Astrocyte of the hippocampus (primary cell): ENCODE measurements around the gene NKD1.

Experiments used
- DNase-seq: peaks from one replicate; pipeline ENCODE4 v3.0.0; 2011; ENCODE audit warnings: low read depth, low spot score

The NKD1 gene

DNA sequence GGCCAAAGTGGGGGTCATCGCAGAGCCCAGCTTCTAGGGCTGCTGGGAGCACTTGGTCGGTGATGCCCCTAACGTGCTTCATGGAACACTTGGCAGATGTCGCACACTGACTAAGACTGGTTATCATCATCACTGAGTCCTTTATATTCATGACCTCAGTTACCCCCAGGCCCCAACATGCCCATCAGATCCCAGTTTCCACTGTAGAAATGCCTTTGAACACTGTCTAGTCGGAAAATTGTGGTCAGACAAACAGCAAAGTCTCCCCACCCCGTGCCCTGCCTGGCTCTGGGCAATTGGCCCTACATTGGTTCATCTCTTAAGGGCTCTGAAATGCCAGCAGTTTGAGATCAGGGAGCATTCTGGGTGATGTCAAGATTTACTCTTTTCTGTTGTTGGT, 51.3 kb downstream of the NKD1 start:
- no peak for DNase-seq

DNA sequence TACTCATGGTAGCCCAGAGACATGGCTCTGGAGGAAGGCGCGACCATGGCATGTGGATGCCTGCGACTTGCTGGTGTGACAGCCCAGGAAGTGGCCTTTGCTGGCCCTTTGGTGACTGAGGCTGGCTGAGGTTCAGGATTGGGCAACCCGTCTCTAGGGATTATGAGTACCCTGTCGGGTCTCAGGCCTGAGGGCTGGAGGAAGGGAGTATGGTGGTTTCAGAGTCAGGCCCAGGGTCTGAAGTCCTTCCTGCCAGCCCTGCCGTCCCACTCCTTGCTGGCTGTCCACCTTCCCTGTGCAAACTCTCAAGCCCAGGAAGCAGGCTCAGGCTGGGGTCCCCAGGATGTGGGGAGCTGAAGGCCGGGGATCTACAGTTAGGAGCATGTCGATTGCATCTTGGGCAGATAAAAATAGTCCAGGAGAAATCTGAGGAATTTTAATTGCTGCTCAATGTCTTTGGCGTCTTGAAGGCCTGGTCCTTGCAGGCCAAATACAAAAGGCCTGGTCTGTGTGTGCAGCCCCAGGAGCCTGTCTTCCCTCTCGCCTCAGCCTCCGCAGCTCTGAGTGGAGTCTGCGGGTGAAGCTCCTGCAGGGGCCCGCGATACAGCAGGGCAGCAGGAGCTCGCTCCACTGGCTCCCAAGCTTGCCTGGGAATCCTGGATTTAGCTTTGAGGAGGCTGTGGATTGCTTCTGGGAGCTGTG, 52.5 kb downstream of the NKD1 start:
- DNase-seq = no peak

DNA sequence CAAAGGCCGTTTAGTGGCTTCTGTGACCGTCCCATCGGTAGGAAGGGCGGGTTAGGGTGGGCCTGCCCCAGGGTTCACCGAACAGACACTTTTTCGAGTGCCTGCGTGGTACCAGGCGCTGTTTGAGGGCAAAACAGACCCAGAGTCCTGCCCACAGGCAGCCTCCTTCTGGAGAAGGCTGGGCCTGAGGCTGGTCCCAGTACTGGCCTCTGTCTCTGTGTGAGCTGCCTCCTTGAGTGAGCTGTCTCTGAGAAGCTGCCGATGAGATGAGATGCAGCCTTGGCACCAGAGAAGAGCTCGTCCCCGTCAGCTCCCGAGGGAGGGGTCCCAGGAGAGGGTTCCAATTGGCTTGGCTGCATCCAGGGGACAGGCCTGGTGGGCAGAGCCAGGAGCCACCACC, 53.1 kb downstream of the NKD1 start:
- no peak for DNase-seq

DNA sequence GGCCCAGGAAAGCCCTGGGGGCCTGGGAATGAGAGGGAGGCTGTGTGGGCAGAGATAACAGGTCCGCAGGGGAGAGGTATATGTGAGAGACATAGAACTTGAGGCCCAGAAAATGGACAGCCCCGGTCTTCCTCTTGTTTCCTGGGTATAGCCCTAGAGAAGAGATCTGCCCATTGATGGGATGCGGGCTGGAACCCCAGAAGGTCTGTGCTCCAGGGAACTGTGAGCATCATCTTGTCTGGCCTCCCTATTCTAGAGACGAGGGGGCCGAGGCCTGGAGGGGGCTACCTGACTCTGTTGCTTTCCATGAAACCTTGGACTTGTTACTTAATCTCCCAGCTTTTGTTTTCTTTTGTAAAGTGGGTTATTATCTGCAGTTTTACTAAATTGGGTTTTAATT, 53.9 kb downstream of the NKD1 start:
- DNase-seq = no peak

DNA sequence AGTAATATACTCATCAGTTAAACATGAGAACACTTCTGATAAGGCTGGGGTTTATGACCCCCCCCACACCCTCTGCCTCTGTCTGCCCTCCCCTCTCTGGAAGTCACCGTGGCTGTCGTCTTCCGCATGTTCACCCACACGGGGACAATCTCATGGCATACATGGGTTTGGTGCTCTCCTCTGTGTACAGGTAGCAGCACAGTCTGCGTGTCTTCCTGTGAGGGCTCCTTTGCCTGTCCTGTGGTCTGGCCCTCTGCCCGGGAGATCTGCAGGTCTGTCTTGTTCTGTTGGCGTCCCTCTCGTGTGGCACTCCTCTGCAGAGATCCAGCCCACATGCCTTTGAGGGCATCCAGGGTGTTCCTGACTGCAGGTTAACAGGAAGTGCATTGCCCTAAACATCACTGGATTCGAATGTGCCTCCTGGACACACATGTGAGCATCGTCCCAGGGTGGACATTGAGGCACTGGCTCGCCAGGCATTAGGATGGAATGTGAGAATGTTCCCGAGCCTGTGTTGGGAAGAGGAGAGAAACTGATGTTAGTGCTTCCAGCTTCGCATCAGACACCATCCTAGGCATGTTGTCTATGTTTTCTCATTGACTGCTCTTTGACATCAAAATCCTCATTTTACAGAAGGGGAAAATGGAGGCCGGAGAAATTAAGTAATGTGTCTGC, 54.5 kb downstream of the NKD1 start:
- no peak for DNase-seq

DNA sequence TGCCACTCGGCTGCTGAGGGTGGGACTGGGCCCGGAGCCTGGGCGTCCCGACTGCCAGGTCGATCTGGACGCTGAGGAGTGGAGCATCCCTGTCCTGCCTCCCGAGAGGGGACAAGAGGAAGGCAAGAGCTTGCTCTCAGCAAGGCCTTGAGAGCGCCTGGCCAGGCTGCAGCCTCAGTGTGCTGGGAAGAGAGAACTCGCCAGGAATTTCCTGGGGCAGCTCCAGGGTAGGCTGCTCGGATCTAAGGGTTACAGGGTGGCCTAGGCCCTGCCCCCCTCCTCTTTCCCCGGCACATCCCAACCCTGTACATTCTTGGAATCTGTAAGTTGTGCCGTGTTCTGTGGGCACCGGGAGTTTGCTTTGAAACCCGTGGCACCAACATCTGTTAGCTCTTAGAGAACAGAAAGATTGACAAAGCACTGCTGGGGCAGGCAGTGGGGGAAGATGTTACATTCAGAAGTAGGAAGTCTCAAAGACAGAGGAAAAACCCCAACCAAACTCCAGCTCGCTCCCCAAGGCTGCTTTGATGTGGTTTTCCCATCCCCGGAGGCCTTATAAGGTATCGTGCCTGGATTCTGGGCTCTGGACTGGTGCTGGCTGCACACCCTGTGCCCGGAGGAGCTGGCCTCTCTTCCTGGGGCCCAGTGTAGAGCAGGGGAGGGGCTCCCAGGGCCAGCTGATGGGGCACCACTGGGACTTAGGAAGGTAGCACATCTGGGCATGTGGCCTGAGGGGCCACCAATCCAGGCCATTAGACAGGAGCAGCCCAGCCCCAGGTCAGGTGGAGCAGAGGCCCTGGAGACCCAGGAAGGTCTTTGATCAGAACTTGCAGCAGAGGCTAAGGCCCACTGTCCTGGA, 55.2 kb downstream of the NKD1 start:
- DNase-seq = peak; percentile 81

DNA sequence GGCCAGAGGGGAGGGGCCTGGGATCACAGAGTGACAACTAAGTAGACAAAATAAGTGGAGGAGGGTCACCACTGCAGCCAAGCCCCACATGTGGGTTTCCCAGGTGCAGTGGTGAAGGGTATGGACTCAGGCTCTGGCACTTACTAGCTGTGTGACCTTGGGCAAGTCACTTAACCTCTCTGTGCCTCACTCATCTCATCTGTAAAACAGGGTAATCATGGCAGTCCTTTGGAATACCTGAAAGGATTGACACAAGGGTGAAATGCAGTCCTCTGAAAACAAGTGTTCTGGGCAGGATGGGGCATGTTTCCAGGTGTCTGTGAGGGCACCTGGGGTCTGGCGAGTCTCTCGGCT, 55.8 kb downstream of the NKD1 start:
- DNase-seq = no peak

DNA sequence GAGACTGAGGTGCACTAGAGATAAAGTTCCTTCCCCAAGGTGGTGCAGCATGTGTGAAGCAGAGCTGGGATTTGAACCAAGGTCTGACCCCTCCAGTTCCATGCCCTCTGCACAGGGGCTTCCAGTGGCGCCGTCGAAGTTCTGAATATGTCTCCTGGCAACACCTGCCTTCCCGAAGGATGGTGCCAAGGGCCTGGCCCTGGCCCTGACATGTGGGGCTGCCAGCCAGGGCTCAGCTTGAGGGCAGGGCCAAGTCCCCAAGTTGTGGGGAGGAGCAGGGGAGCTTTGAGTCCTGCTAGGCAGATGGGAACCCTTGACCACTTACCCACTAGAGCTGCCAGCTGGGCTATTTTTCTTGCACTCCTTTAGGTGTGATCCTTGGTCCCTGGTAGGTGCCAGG, 56.4 kb downstream of the NKD1 start:
- DNase-seq = no peak

DNA sequence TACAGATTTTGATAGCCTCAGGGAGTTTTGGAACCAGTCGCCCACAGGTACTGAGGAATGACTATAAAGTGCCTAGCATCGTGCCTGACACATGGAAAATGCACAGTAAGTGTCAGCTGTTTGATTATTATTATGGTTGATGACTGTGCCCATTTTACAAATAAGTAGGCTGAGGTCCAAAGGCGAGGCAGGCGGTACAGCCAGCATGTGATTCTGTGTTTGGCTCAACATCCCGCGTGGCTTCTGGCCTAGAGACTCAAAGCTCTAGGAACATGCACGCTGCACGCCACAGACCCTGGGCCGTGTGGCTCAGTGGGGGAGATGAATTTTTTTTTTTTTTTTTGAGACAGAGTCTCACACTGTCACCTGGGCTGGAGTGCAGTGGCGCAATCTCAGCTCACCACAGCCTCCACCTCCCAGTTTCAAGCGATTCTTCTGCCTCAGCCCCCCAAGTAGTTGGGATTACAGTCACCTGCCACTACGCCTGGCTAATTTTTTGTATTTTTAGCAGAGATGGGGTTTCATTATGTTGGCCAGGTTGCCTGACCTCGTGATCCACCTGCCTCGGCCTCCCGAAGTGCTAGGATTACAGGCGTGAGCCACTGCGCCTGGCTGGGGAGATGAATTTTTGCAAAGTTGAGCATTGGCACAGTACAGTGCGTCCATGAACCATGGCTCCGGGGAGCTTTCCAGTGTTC, 57.7 kb downstream of the NKD1 start:
- DNase-seq = no peak

DNA sequence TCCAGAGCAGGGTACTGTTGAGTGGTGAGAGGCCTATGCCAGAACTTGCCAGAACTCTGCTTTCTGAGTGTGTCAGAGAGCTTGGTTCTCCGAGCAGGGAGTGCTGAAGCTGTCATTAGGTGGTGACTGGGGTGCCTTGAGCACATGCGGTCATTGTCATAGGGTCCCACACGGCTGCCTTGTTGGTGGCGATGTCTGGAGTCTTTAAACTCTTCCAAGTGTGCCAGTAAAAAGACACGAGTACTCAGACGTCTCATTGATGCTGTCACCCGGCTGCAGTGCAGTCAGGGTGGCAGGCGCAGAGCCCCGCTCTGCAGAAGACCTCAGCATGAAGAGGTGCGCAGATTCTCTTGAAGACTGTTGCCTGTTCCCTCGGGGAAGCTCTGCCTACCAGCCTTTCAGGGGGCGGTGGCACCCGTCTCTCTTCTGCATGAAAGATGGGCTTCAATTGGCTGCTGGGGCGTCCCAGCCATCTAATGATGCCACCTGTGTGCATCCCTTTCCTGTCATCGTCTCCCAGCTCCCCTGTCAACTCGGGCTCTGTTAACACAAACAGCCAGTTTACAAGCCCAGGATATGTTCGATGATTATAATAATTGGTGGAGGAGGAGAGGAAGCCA, 58.3 kb downstream of the NKD1 start:
- no peak for DNase-seq

DNA sequence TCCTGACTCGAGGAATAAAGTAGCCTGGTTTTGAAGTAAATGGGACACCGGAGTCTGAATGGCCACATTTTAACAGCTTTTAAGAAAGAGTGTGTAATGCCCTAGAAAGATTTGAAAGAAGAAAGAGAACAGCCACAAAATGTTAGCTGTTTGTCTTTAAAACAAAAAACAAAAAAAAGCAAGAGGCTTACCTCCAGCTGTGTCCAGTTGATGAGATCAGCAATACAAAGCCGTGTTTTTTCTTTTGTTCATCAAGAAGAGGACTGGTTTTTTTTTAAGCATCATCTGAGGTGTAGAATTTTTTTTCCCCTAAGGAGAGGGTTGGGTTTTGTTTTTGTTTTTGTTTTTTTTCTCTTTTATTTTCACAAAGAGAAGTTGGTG, 58.8 kb downstream of the NKD1 start:
- no peak for DNase-seq

DNA sequence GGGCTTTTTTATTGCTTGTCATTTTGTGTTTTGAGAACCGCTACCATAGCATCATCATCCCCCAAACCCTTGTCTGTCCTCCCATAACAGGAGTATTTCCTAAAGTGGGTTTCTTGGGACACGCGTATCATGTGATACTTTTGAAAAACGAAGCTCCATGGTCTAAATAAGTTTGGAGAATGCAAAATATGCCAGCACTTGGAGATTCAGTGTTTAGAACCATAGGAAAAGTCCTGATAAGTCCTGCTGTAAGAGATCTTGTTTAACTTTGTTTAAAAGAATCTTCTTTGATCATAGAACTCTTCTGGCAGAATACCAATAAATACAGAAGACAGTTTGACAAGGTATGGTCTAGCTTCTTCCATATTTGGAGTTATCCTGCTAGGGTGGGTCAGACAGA, 59.3 kb downstream of the NKD1 start:
- no peak for DNase-seq

DNA sequence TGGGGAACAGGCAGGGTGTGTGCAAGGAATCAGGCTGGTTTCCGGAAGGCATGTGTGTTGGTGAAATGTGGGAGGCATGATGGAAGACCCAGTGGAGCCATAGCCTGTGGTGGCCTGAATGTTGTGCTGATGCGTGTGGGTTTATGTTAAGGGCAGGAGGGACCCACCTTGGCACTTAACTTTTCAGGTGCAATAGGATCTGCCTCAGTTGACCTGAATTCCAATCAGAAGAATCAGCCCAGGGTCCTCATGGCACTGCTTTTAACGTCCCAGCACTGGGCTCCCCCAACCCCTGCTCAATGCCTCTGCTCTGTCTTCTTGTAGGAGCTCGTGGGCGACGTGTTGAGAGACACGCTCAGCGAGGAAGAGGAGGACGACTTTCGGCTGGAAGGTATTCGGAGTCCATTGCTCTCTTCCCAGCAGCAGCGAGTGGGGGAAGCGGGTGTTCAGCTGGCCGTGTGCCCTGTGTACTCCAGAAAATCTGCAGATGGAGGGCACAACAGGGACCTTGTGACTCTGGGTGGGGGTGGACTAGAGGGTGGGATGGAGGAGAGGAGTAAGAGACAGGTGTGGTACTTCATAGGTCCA, 59.9 kb downstream of the NKD1 start:
- DNase-seq = no peak

DNA sequence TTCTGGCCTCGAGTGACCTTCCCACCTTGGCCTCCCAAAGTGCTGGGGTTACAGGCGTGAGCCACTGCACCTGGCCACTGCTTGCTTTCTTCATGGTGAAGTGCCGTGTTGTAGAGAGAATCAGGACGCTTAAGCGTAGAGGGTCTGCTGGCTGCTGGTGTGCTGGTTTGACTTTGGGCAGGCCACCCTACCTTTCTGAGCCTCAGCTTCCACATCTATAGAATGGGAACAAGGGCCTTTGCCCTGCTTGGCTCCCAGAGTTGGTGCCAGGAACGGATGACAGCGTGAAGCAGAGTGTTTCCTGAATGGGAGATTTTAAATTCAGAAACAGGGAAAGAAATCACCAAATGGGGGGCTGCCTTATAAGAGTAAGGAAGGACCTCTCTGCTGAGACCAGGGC, 60.9 kb downstream of the NKD1 start:
- DNase-seq = no peak

DNA sequence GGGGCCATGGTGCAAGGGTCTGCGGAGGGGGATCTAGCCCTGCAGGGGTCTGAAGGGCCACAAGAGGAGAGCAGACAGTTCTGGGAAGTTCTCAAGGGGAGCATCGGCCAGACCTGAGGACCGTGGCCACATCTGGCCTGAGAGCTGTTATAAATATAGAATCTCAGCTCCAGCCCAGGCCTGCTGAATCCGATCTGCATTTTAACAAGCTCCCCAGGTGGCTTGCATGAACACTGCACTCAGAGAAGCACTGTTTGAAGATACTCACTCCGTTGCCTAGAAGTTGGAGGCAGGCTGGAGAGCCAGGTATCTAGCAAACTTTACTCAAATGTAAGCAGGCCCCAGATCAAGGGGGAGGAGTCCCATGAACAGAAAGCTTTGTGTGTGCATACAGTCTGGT, 61.3 kb downstream of the NKD1 start:
- no peak for DNase-seq

DNA sequence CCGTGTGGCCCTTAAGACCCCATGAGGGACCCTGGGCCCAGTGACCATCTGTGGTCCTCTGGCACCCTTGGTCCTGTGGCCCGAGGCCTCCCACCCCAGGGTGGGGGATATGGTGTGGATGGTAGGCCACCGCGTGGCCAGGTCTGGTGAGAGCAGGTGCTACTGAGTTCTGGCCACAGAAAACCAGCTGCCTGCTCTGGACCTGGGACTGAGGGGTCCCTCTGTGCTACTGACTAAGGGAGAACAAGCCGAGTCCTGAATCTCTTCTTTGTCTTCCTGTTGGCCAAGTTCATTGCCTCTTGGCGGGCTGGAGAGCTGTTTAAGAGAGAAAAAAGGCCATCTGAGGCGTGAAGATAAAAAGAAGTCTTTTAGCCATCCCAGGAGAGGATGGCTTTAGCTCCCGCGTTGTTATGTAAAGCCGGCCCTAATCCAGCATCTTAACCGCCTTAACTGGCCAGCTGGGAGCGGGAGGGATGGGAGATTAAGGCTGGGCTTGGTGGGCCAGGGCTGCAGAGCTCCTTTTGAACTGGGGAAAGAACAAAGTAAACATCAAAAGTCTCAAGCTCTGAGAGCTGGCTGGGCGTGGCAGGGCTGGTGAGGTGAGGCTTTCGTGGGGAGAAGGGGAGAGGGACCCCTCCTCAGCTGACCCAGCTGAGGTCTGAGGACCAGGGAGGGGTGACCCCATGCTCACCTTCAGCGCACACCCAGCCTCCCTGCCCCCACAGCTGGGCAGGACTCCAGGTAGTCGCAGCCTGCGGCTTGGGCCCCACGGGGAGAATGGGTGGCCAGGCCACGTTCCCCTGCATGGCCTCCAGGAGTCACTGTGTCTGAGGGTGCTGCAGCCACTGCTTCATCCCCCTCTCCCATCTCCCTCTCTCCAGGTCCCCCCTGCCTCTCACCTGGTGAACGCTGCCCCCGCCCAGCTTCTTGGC, 62.4 kb downstream of the NKD1 start:
- no peak for DNase-seq

DNA sequence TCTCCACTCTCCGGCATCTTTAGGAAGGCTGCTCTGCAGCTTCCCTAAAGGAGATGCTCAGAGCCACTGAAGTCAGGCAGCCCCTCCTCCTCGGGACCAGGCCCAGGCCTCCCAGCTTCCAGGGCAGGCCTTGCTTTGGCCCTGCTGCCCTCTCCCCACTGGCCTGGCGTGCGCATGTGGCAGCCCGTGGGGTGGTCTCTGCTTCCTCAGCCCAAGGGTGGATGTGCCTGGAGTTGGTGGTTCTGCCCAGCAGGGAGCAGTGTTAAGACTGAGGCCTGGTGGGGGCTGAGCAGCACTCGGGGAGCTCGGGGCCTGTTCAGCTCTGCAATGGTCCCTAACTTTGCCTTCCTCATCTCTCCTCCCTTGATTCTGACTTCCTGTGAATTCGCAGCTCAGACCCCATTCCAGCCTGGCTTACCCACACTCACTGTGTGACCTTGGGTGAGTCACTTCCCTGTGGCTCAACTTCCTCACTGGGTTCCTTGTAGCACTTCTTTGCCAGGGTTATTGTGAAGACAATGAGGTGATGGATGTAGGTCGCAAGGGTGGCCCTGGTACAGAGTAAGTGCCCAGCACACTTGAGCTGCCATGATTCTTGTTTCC, 63.2 kb downstream of the NKD1 start:
- peak; percentile 14 for DNase-seq

DNA sequence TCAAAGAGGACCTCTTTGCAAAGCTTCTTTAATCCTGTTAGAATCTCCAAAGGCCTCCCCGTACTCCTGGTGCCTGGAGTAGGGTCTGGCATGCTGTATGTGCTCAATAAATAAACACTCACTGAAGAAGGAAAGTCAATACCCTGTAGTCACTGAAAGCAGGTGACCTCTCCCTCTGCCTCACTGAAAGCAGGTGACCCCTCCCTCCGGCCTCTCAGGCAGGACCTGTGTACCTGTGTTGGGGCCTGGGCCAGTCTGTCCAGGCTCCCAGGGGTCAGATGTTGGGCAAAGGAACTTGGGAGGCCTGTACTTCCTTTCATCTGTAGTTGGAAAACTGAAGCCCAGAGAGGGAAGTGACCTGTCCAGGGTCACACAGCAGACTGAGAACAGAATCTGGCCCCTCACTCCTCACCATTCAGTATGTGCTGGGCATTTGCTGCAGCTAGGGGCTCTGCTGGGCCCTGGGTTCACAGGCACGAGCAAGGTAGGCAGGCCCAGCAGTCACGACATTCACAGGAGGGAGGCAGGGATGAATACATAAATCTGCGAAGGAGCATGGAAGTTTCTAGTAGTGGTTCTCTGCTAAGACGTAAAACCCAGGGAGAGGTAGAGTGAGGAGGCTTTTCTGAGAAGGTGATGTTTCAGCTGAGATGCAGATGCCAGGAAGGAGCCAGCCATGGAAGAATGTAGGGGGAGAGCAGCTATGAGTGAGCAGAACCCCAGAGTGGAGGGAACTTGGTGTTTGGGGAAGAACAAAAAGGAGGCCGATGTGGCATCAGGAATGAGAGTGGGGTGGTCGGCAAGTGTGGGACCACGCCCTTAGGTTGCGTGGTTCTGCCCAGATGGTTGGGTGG, 64.0 kb downstream of the NKD1 start:
- no peak for DNase-seq

DNA sequence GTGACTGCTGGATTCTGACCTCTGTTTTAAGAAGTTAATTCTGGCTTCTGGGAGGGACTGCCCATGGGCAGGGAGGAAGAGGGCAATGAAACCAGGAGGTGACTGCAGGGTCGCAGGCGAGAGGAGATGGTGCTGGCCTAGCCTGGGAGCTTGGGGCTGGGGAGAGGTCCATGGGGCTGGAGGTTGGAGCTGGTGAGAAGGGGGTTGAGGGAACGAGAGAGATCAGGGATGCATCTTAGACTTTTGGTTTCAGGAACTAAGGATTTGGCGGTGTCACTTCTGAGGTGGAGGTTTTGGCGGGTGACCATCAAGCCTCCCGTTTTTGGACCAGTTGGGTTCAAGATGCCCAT, 64.6 kb downstream of the NKD1 start:
- DNase-seq = no peak
